HG03103 (cell line): ENCODE data around the gene PSMB11.
"Not testable (repeated sequence)": the region's sequence is repeated elsewhere in the genome, so short reads cannot be mapped to it uniquely, and the experiment has no call there.

Experiments
- ATAC-seq: cut with Tn5 transposase; IDR thresholded peaks from one replicate; pipeline ENCODE4 v1.9.1; 2021; ENCODE audit warnings: low read depth; ENCODE audit not compliant: unreplicated experiment

Gene PSMB11, protein sequence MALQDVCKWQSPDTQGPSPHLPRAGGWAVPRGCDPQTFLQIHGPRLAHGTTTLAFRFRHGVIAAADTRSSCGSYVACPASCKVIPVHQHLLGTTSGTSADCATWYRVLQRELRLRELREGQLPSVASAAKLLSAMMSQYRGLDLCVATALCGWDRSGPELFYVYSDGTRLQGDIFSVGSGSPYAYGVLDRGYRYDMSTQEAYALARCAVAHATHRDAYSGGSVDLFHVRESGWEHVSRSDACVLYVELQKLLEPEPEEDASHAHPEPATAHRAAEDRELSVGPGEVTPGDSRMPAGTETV

DNA sequence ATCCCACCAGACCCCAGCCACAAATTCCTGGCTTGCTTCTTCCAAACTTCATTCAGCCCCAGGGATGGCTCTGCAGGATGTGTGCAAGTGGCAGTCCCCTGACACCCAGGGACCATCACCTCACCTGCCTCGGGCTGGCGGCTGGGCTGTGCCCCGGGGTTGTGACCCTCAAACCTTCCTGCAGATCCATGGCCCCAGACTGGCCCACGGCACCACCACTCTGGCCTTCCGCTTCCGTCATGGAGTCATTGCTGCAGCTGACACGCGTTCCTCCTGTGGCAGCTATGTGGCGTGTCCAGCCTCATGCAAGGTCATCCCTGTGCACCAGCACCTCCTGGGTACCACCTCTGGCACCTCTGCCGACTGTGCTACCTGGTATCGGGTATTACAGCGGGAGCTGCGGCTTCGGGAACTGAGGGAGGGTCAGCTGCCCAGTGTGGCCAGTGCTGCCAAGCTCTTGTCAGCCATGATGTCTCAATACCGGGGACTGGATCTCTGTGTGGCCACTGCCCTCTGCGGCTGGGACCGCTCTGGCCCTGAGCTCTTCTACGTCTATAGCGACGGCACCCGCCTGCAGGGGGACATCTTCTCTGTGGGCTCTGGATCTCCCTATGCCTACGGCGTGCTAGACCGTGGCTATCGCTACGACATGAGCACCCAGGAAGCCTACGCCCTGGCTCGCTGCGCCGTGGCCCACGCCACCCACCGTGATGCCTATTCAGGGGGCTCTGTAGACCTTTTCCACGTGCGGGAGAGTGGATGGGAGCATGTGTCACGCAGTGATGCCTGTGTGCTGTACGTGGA lies at the start of gene PSMB11:
TSS of gene PSMB11 (plus strand) at position 51 of the 804 bp plus-strand sequence. CDS start at position 65, 14 bp downstream.
- no peak for ATAC-seq

DNA sequence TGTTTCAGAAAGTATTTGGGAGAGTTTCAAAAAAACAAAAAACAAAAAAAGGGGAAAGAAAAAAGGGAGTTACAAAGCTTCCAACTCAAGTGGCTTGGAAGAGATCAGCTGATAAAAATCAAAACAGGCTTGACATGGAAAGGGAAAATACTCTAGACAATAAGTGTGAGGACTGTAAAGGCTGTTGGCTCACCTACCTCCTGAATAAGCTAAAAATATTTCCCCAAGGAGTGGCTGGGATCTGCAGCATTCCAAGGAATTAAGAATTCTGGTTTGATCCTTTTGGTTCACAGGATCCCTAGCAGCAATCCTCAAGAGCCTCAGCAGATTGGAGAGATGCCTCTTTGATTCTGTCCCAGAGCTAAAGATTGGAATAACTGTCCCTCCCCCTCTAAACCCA lies 48.5 kb upstream of the PSMB11 start:
- no peak for ATAC-seq

DNA sequence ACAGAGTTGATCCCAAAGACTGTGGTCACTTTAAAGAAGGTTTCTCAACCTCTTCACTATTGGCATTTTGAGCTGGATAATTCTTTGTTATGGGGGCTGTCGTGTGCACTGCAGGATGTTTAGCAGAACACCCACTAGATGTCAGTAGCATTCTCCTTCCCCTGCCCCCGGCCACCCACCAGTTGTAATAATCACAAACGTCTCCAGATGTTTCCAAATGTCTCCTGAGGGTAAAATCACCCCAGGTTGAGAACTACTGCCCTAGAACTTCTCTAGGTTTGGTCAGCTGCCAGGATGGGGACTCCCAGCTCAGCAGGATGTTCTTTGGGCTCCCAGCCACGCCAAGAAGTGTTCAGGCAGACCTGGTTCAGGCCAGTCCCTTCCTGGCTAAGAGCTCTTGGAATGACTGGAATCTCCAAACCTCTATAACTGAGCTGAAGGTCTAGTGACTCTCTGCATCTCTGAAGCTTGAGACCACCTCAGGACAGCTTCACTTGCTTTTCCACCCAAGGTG lies 47.2 kb upstream of the PSMB11 start:
- ATAC-seq: no peak

DNA sequence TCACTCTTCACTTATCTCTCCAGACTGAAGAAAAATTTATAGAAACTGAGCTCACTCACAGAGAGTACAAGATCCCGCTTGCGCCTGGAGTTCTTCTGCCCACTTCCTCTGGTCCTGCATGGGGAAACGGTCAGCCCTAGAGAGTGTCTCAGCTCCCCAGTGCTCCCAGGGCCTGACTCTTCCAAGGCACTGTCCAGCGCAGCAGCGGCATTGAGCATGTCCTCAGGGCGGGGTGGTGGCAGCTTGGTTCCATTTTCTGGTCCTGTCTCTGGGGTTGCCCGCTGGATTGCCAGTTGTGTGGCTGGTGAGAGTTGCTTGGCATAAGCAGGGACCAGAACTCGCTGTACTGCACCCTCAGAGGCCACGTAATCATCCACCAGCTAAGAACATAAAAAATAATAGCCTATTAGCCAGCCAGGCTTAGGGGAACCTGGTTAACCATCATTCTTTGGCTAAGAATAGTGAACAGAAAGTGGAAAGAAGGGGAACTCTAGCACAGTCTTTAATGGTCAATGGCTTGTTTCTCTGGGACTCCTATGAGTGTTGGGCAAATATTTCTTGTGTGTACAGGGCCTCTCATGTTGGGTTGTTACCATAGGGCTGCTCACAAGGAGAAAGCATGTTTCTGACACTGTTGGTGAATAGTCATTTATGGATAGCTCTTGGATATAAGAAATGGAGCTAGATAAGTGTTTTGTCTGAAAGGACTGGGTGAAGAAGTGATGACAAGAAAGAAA lies 46.0 kb upstream of the PSMB11 start:
- no peak for ATAC-seq

DNA sequence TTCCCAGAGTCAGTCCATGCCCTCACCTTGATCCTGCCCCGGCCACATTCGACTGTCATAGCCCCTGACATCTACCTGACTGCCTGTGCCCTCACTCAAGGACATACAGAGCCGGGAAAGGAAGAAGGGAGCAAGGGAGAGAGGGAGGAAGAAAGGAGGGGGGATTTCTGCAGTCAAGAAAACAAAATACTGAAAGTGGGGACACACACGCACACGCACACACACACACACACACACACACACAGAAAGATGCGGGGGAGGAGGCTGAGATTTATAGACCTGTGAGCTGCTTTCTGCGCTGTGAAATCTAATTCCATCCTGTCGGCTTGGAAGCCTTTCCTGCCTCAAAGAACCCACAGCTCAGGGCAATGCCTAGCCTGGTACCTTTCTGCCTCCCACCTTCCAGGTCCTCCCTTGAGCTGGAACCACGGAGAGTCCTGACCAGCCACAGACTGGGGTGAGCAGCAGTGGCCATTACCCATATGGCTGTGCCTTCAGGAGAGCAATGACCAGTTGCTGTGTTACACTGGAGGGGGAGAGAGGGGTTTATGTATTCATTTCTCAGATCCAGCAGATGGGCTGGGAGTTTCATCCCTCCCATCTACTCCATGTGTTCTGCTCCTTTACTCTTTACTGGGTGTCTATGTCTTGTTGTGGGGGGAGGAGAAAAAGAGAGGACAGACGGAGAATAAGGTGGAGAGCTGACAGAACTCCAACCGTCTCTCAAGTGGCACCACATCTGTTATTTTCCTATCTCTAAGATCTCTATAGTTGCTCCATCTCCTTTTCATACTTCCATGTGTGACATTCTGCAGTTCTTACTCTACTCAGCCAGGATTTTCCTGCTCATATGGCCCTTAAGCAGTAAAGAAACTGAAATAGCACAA lies 45.0 kb upstream of the PSMB11 start:
- no peak for ATAC-seq

DNA sequence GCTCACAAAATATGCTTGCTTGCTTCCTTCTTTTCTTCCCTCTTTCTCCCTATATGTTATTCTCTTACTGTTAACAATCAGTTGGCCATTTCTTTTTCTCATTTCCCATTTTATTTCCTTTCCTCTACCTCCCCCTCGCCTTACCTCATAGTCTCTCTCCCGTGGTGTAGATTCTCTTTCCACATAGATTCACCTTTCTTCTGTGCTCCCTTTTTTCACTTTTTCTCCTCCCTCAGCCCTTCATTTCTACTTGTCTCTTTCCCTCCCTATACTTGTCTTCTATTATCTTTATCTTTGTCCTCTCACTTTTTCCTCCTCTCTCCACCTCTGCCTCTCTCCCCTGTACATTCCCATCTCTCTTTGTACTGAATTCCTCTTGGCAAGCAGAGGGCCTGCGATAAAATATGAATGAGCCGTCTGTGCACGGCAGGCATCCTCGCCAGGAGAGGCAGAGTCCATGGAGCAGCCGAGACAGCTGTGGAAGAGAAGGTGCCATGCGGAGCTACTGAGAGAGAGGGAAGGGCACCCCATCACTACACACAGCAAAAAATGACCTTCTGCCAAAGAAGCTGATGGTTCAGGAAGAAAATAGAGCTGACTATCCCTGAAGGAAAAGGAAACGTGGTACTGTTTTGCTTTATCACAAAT lies 44.2 kb upstream of the PSMB11 start:
- no peak for ATAC-seq

DNA sequence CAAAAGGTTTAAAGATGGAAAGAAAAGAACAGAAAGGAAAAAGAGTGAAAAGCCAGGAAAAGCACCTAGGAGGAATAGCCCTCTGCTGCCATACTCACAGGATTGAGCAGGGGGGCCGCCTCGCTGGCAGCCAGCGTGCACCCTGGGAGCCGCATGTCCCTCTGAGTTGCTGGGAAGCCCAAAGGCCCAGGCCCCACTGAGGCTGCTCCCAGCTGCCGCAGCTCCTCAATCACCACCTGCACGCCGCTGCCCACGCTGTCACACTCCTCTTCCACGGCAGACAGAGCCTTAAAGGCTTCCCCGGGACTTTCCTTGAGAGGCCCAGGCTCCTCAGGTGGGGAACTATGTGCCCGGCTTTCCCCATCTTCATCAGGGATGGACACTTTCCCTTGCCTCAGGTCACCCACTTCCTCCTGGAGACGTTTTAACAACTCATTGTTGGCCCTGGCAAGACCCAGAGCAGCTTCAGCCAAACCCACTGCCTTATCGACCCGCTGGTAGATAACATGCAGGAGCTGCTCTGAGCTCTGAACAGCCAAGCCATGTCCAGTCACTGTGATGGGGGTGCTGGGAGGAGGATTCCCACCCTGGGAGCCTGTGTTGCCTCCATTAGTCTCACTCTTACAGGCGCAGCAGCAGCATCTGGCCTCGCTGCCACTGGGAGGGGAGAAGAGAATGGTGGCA lies 43.5 kb upstream of the PSMB11 start:
- no peak for ATAC-seq

DNA sequence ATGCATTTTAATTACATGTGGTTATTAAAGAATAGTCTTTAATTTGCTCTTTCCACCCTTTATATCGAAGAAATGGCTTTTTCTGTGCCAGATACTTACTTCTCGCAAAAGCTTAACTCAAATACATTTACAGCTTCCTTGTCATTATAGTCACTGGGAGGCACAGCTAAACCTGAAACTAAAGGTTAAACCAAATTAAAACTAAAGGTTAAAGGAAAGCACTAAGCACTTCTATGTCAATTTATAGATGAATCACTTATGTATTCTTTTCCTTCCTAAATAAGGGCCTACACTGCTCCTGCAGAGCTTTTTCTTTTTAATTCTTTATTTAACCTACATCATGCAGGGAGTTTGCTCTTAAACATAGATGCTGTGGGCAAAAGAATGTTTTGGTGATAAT lies 41.2 kb upstream of the PSMB11 start:
- no peak for ATAC-seq

DNA sequence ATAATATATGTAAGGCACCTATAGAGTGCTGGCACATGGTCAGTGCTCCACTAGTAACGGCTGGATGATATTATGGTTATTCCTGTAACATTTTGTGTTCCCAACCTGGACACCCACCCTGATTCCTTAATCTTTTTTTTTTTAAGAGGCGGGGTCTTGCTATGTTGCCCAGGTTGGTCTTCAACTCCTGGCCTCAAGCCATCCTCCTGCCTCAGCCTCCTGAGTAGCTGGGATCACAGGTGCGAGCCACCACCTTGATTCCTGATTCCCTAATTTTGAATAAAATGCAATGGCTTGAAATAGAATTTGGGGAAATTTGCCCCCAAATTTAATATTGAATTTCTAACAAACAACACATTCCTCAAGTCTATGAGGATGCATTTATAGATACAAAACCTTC lies 39.4 kb upstream of the PSMB11 start:
- no peak for ATAC-seq

DNA sequence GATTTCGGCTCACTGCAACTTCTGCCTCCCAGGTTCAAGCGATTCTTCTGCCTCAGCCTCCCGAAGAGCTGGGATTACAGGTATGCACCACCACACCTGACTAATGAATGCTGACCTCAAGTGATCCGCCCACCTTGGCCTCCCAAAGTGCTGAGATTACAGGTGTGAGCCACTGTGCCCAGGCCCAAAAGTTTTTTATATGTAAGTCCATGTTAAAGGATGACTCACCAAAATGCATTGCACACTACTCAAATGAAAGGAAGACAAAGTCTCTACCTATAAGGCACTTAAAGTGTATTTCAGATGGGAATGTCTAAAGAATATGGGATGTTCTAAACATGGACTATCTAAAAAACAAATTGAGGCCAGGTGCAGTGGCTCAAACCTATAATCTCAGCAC lies 37.7 kb upstream of the PSMB11 start:
- not testable (repeated sequence) for ATAC-seq

DNA sequence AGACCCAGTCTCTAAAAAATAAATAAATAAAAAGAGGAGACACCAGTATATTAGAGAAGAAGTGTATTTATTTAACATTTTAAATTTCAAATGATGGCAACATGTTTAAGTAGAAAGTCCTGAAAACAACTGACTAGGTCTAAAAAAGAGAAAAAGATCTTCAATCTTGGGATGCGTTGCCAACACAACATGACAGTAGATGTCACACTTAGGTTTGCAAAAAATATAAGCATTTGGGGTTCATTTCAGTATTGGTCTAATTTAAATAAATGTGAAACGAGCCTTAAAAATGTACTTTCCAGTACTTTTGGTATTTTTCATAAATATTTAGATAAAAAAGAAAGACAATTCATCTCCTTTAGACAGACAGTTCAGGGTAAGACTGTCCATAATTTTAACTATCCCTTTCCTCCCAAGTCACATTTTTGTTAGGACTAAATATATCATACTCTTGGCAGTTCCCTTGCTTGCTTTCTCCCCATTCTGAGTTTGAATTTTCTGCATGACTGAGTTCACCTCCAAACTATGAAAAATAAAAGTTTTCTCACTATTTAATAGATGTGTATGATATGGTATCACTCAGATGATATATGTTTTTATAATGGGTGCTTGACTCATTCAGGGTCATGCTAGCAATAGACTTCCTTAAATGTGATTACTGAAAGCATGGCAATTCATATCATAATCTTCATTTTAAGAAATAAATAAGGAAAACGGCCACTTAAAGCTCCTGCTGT lies 36.4 kb upstream of the PSMB11 start:
- ATAC-seq: no peak

DNA sequence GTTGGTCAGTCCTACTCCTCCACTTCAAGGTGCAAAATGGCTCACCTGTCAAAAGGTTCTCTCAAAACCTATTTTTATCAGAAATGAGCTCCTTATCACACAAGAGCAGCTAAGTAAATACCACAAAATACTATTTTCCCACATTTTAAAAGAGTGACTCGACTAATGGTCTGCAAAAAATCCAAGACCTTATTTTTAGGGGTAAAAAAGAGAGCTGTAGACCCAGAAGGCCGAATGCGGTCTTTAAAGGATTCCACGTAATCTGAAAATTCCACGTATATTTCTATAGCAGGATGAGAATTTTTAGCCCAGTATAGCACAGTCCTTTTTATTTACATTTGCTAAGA lies 35.9 kb upstream of the PSMB11 start:
- no peak for ATAC-seq

DNA sequence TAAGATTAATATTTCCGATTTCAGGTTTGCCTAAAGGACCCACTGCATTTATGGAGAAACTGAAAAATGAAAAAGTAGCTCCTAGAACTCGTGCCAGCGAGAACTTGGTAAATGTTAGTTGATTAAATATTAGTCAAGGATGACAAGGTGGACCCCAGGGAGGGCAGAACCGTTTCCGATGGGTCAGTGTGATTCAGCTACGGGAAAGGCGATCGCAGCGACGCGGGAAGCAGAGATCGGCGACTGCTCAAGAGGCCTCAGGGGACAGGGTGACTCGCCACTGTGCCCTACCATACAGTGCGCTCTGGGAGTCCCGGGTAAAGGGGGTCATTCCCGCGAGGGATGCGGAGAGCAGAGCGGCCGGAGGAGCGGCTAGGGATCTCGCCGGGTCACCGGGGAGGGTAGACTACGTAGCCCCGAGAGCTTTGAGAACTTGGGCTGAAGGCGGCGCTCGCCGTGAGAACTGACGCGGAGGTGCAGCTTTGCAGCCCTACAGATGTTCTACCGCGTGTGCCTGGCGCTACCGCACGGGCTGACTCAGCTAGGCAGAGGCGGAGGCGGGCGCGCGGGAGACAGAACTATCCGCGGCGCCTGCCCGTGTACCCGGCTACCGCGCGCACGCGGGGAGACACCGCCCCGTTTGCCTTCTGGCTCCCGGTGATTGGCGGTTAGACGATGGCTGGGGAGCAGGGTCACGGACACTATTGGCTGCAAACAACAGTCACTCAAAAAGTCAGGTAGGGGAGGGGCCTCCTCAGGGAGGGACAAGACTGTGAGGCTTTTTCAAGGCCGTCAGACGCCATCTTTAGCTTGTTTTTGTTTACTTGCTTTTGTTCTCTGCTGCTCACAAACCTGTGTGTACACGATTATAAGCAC lies 35.2 kb upstream of the PSMB11 start:
- peak; percentile 90 for ATAC-seq

DNA sequence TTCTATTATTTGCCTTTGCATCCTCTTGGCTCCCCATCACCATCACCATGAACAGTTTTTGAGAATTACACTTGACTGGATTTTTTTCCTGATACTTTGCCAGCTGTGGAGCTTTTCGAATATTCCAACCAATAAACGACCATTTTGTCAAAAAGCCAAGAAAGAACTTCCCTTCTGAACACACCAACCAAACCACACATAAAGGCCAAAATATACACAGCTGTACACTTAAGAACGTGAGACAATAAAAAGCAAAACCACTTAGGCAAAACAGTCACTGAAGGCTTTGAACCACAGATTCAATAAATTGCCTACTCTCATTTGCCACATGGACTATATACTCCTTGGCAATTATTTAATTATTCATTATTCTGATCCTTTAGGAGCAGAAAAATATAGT lies 33.2 kb upstream of the PSMB11 start:
- ATAC-seq: no peak

DNA sequence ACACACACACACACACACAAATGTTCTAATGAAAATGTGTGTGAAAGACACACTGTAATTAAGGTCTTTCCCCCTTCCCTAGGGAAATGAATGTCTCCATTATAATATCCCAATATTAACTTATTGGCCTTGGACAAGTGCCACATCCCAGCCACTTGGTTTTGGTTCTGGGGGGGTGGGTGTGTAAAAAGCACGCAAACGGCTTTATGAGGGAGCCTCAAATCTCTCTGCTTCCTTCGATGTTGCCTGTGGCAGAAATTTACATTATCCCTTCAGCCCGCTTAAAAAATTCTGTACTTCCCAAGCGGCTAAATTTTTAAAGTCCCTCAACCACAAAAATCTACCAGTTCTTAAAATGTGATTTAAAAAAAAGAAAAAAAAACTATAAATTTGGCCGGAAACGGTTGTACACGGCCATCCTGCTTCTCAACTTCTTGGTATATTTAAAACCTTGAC lies 32.5 kb upstream of the PSMB11 start:
- no peak for ATAC-seq

DNA sequence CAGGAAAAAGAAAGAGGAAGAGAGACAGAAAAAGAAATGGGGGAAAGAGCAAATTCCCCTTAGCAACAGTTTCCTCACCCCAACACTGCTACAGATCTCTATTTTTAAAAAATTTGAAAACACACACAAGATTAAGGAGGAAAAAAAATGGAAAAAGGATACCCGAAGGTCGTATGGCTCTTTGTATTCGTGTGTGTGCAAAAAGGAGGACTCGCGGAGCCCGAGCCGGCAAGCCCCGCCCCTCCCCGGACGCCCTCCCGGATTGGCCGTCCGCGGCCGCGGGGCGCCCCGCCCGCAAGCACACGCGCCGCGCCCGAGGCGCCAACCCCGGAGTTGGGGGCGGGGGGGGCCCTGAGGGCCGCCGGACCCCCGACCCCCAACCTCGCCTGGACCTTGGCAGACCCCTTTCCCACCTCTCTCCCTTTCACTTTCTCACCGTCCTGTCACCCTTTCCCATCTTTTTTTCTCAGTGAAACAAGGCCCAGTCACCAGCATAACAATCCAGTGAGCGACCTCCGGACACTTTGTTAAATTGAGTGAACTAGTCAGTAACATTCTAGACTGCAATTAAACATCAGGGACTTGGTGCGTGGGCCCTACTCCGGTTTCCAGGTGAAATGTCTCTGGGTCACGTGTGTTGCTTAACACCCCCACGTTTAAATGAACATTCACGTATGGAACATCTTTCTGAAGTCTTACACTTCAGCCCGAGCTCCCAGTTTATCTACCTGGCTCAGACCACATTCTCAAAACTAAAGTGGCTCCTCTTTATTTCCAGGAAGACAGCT lies 31.9 kb upstream of the PSMB11 start, which contains the start of gene C14orf93:
TSS of gene C14orf93 (minus strand) at position 205 of the 788 bp plus-strand sequence. CDS start 11,120 bp downstream, outside the sequence.
- ATAC-seq: no peak
